H1 (cell line): ENCODE measurements around the gene FHIP1B.

Experiments used
- GABPA ChIP-seq: IDR thresholded peaks from 2 replicates; pipeline ENCODE4 v1.6.1; 2011; ENCODE audit warnings: mild to moderate bottlenecking, low read length, moderate library complexity, borderline replicate concordance; ENCODE audit not compliant: insufficient read depth
- SAP30 ChIP-seq: fragments of 300-600 bp; sonication (generic); IDR thresholded peaks from 2 replicates; pipeline ENCODE4 v1.7.1; 2012; ENCODE audit warnings: low read length, moderate library complexity, mild to moderate bottlenecking, inconsistent platforms; ENCODE audit not compliant: insufficient read depth, insufficient replicate concordance

DNA sequence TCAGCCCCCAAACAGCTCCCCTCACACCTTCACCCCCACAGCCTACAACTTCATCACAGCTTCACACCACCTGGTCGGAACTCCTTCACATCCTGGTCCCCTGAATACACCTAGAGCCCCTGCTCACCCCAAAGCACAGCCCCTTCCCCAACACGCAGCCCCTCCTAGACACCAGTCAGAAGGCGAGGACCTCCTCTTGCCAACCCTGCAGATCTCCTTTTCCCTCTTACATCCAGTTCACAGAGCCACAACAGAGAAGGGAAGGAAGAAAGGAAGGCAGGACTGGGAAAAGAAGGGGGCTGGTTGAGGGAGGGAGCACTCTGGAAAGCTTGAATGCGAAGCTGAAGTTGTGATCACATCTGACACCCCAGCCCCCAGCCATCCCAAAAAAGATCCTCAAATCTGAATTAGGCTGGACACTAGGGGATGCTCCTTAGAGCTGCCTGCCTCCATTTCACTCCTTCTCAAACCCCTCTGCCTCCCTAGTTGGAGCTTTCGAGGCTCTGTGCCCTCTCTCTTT, 25.8 kb upstream of the FHIP1B start:
- TF ChIP-seq GABPA (no peak), SAP30 (no peak)
